HepG2 (cell line): ENCODE measurements around the gene UGT1A8. TPM values are rescaled to one million over a fixed set of nuclear protein-coding genes. Genes with fewer than 3 reads are reported as not detected.

ENCODE experiments used
- ETV5 ChIP-seq: IDR thresholded peaks from 2 replicates; pipeline ENCODE4 v1.6.1; 2018; ENCODE audit warnings: missing biosample characterization, missing genetic modification reagents, inconsistent platforms, borderline replicate concordance
- HDAC2 ChIP-seq: sonication (generic); formaldehyde crosslinking; IDR thresholded peaks from 2 replicates; pipeline ENCODE4 v1.4.0; 2020; ENCODE audit warnings: missing genetic modification reagents
- HMGA1 ChIP-seq: sonication (generic); formaldehyde crosslinking; conservative IDR thresholded peaks from 2 replicates; pipeline ENCODE4 v1.4.0; 2020; ENCODE audit warnings: missing genetic modification reagents
- JDP2 ChIP-seq: sonication (generic); formaldehyde crosslinking; IDR thresholded peaks from 2 replicates; pipeline ENCODE4 v1.8.1; 2022; ENCODE audit warnings: missing genetic modification reagents, borderline replicate concordance
- MTA1 ChIP-seq: sonication (generic); formaldehyde crosslinking; IDR thresholded peaks from 2 replicates; pipeline ENCODE4 v1.4.0; 2020; ENCODE audit warnings: missing genetic modification reagents, mild to moderate bottlenecking, borderline replicate concordance
- MYC ChIP-seq: sonication (generic); formaldehyde crosslinking; IDR thresholded peaks from 2 replicates; pipeline ENCODE4 v1.9.0; 2021; ENCODE audit warnings: missing genetic modification reagents, borderline replicate concordance
- NKX3-1 ChIP-seq: sonication (generic); formaldehyde crosslinking; IDR thresholded peaks from 2 replicates; pipeline ENCODE4 v1.5.0; 2020; ENCODE audit warnings: missing genetic modification reagents
- PHB2 ChIP-seq: fragments of 450-650 bp; IDR thresholded peaks from 2 replicates; pipeline ENCODE4 v1.6.1; 2018; ENCODE audit not compliant: partially characterized antibody
- REXO4 ChIP-seq: sonication (generic); formaldehyde crosslinking; IDR thresholded peaks from 2 replicates; pipeline ENCODE4 v1.8.0; 2022; ENCODE audit warnings: missing genetic modification reagents, mild to moderate bottlenecking, borderline replicate concordance
- SIN3A ChIP-seq: IDR thresholded peaks from 2 replicates; pipeline ENCODE4 v1.6.1; 2011; ENCODE audit warnings: low read depth, mild to moderate bottlenecking, control low read depth, low read length, borderline replicate concordance
- SMAD9 ChIP-seq: sonication (generic); formaldehyde crosslinking; IDR thresholded peaks from 2 replicates; pipeline ENCODE4 v1.5.1; 2020; ENCODE audit warnings: mild to moderate bottlenecking, missing genetic modification reagents
- TARDBP ChIP-seq: sonication (generic); formaldehyde crosslinking; IDR thresholded peaks from 2 replicates; pipeline ENCODE4 v1.8.0; 2022; ENCODE audit warnings: mild to moderate bottlenecking, missing genetic modification reagents
- TCF7 ChIP-seq: sonication (generic); IDR thresholded peaks from 2 replicates; pipeline ENCODE4 v1.6.1; 2016; ENCODE audit warnings: antibody characterized with exemption, low read depth
- ZBTB26 ChIP-seq: IDR thresholded peaks from 2 replicates; pipeline ENCODE4 v1.6.1; 2016; ENCODE audit warnings: missing compliant biosample characterization, missing genetic modification reagents, borderline replicate concordance
- ZNF124 ChIP-seq: sonication (generic); formaldehyde crosslinking; IDR thresholded peaks from 2 replicates; pipeline ENCODE4 v1.4.0; 2020; ENCODE audit warnings: missing genetic modification reagents
- ZNF34 ChIP-seq: sonication (generic); formaldehyde crosslinking; IDR thresholded peaks from 2 replicates; pipeline ENCODE4 v1.4.0; 2020; ENCODE audit warnings: mild to moderate bottlenecking, missing genetic modification reagents, borderline replicate concordance
- ZNF367 ChIP-seq: sonication (generic); formaldehyde crosslinking; IDR thresholded peaks from 2 replicates; pipeline ENCODE4 v1.4.0; 2020; ENCODE audit warnings: missing genetic modification reagents, borderline replicate concordance
- ZNF446 ChIP-seq: sonication (generic); formaldehyde crosslinking; IDR thresholded peaks from 2 replicates; pipeline ENCODE4 v1.5.0; 2020; ENCODE audit warnings: mild to moderate bottlenecking, missing genetic modification reagents
- ZNF615 ChIP-seq: sonication (generic); formaldehyde crosslinking; IDR thresholded peaks from 2 replicates; pipeline ENCODE4 v1.5.0; 2020; ENCODE audit warnings: mild to moderate bottlenecking, missing genetic modification reagents, borderline replicate concordance
- ZSCAN22 ChIP-seq: sonication (generic); formaldehyde crosslinking; IDR thresholded peaks from 2 replicates; pipeline ENCODE4 v1.4.0; 2020; ENCODE audit warnings: mild to moderate bottlenecking, missing genetic modification reagents
- polyA plus RNA-seq, 8 experiments: library from polyadenylated mRNA; depleted of rRNA in 3 of 8; stranded (reverse) in 7 of 8; unstranded in 1 of 8; fragments of >200 nt; fragmentation: Illumina TruSeq in 4 of 8; extraction: Trizol in 4 of 8; gene quantifications; 2 replicates each; pipeline versions ENCODE4 v1.2.1 to v1.2.3, GENCODE V29; 2011 to 2016; ENCODE audit warnings: low read depth in 4 of 8, missing spikeins in 1 of 8, mixed read lengths in 1 of 8; ENCODE audit not compliant: insufficient read depth in 1 of 8
- total RNA-seq, 5 experiments: library from RNA; depleted of rRNA; stranded (reverse); fragments of >200 nt; fragmentation: Illumina TruSeq; extraction: Trizol; gene quantifications; 2 replicates each; pipeline ENCODE4 v1.2.3, GENCODE V29; 2016; ENCODE audit warnings: low read depth in 1 of 5
- TF ChIP-seq, protein P1 (sequence below): IDR thresholded peaks from 2 replicates; pipeline ENCODE4 v1.6.1; 2012; ENCODE audit warnings: low read depth, low read length, improper control_type of control experiment
- TF ChIP-seq, protein P2 (sequence below): sonication (generic); formaldehyde crosslinking; IDR thresholded peaks from 2 replicates; pipeline ENCODE4 v1.4.0; 2020; ENCODE audit warnings: mild to moderate bottlenecking, missing genetic modification reagents
- TF ChIP-seq, protein P3 (sequence below): sonication (generic); formaldehyde crosslinking; IDR thresholded peaks from 2 replicates; pipeline ENCODE4 v1.4.0; 2020; ENCODE audit warnings: missing genetic modification reagents, borderline replicate concordance

The UGT1A8 gene
- total and polyA plus RNA-seq, 2 of the 13 experiments (the other 11 are each of a cell fraction or from before 2014, with no cell fraction given) = not detected

DNA sequence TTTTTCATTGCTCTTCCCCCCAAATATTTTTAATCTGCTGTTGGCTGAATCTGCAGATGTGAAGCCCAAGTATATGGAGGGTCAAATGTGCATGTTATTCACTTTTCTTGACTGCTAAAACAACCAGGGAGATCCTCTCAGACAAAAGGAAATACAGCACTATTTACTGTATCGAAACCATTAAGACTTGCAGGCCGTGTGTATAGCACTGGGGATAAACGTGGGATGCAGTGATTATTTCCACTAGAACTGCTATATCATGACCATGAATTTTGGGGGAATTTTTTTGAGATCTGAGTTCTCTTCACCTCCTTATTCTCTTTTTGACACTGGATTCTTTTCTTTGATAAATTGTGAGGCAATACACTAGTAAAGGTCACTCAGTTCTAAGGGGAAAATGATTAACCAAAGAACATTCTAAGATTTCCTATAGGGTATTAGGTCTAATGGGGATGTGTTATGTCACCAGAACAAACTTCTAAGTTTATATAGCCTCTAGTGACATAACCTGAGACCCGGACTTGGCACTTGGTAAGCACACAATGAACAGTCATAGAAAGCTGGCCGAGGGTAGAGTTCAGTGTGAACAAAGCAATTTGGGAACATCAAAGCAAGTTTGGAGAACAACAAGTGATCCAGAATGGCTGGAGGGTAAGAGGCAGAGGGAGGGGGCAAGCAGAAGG, 127.8 kb downstream of the UGT1A8 start (continued):
- no peak for TF ChIP-seq PHB2
- peak; percentile 56; the same call in 1 of the 2 replicates for TF ChIP-seq MTA1
- no peak for TF ChIP-seq HMGA1 (CRISPR knock-in tag)
- TF ChIP-seq NKX3-1 = peak; percentile 90
- TF ChIP-seq, protein P1, sequence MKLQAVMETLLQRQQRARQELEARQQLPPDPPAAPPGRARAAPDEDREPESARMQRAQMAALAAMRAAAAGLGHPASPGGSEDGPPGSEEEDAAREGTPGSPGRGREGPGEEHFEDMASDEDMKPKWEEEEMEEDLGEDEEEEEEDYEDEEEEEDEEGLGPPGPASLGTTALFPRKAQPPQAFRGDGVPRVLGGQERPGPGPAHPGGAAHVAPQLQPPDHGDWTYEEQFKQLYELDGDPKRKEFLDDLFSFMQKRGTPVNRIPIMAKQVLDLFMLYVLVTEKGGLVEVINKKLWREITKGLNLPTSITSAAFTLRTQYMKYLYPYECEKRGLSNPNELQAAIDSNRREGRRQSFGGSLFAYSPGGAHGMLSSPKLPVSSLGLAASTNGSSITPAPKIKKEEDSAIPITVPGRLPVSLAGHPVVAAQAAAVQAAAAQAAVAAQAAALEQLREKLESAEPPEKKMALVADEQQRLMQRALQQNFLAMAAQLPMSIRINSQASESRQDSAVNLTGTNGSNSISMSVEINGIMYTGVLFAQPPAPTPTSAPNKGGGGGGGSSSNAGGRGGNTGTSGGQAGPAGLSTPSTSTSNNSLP = peak; percentile 95
- TF ChIP-seq ZSCAN22 = no peak
- TF ChIP-seq, protein P2, sequence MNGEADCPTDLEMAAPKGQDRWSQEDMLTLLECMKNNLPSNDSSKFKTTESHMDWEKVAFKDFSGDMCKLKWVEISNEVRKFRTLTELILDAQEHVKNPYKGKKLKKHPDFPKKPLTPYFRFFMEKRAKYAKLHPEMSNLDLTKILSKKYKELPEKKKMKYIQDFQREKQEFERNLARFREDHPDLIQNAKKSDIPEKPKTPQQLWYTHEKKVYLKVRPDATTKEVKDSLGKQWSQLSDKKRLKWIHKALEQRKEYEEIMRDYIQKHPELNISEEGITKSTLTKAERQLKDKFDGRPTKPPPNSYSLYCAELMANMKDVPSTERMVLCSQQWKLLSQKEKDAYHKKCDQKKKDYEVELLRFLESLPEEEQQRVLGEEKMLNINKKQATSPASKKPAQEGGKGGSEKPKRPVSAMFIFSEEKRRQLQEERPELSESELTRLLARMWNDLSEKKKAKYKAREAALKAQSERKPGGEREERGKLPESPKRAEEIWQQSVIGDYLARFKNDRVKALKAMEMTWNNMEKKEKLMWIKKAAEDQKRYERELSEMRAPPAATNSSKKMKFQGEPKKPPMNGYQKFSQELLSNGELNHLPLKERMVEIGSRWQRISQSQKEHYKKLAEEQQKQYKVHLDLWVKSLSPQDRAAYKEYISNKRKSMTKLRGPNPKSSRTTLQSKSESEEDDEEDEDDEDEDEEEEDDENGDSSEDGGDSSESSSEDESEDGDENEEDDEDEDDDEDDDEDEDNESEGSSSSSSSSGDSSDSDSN (CRISPR knock-in tag) = no peak; the same call in 1 of the 2 replicates
- TF ChIP-seq TARDBP (CRISPR knock-in tag) = peak; percentile 98
- no peak for TF ChIP-seq ZNF34 (CRISPR knock-in tag)
- TF ChIP-seq ZBTB26 (CRISPR knock-in tag) = peak; percentile 96
- no peak for TF ChIP-seq SIN3A
- TF ChIP-seq JDP2 (CRISPR knock-in tag) = peak; percentile 76; the same call in 1 of the 2 replicates
- no peak for TF ChIP-seq MYC
- TF ChIP-seq, protein P3, sequence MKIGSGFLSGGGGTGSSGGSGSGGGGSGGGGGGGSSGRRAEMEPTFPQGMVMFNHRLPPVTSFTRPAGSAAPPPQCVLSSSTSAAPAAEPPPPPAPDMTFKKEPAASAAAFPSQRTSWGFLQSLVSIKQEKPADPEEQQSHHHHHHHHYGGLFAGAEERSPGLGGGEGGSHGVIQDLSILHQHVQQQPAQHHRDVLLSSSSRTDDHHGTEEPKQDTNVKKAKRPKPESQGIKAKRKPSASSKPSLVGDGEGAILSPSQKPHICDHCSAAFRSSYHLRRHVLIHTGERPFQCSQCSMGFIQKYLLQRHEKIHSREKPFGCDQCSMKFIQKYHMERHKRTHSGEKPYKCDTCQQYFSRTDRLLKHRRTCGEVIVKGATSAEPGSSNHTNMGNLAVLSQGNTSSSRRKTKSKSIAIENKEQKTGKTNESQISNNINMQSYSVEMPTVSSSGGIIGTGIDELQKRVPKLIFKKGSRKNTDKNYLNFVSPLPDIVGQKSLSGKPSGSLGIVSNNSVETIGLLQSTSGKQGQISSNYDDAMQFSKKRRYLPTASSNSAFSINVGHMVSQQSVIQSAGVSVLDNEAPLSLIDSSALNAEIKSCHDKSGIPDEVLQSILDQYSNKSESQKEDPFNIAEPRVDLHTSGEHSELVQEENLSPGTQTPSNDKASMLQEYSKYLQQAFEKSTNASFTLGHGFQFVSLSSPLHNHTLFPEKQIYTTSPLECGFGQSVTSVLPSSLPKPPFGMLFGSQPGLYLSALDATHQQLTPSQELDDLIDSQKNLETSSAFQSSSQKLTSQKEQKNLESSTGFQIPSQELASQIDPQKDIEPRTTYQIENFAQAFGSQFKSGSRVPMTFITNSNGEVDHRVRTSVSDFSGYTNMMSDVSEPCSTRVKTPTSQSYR = peak; percentile 71; the same call in 1 of the 2 replicates
- peak; percentile 98 for TF ChIP-seq HDAC2
- TF ChIP-seq ZNF124 (CRISPR knock-in tag) = no peak
- TF ChIP-seq TCF7 = peak; percentile 100
- no peak for TF ChIP-seq ZNF367 (CRISPR knock-in tag)
- TF ChIP-seq ZNF446 (CRISPR knock-in tag) = no peak
- TF ChIP-seq ZNF615 (CRISPR knock-in tag) = no peak
- no peak for TF ChIP-seq REXO4
- TF ChIP-seq SMAD9 (CRISPR knock-in tag) = no peak
- peak; percentile 74; the same call in 1 of the 2 replicates for TF ChIP-seq ETV5 (CRISPR knock-in tag)
